Measurements from ENCODE around the gene PNKP. TPM values are rescaled to one million over a fixed set of nuclear protein-coding genes. Genes with fewer than 3 reads are reported as not detected.

The PNKP gene
- total RNA-seq, 1 experiment from 2014 or later, result 90.3 TPM

DNA sequence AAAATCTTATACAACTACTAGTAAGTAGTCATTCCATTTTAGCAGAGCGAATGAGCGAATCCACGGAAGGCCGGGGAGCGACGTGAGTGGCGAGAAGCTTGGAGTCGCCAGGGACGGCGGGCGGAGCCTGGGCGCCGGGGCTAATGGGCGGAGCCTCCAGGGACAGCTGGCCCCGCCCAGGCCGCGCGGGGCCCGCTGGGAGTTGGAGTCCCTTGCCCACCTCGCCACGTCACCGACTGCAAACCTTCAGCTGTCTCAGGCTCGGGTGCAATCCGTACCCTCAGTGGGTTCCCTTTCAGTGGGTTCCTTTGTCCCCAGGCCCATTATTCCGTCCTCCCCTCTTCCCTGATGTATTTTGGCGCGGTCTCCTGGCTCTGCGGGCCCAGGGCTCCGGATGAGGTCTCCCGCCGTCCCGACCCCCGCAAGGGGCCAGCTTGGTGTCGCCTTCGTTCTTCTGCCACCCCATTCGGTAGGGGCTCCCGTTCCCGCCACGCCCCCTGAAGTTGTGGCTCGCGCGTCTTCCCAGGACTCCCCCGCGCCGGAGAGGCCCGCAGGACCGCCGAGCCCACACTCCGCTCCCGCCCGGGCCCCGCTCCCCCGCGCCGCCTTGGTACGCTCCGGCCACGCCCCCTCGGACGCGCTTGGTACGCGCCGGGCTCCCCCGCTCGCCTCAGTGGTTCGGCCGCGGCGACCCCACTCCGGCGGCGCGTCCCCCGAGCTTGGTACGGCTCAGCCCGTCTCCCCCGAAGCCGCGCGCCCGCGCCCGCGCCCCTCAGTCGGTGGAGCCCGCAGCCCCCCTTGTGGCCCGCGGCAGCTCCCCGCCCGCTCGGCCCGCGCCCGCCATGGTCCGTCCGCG, 16.7 kb downstream of the PNKP start, which contains the start of gene PTOV1:
Gene PTOV1, plus strand, starts transcription at position 673 of the 856 bp plus-strand sequence.
- peaks cover 17% of the 10 kb centered on the region for H3K36me3 Mint-ChIP-seq (ENCODE audit: insufficient read depth, unreplicated experiment)

DNA sequence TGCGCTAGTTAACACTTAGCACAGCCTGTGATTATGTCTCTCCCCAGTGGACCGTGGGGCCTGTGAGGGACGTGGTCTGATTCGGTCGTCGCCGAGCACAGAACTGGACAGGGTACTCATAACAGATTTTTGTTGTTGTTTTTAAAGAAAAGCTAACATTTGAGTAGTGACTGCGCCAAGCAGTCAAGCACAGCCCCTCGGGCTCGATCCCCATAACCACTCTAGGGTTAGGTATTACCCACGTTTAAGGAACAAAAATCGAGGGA, 17.2 kb downstream of the PNKP start:
- no peaks in the 10 kb centered on the region for H3K27me3 Mint-ChIP-seq (ENCODE audit: insufficient read depth, unreplicated experiment)
- POLR2A ChIA-PET, result interaction anchor here (0.7 to 4.3 kb wide), 24 partner anchors 9 to 209 kb away, joined by 3 to 40 read pairs (median 6); partner anchors contain the start of genes AKT1S1, AP2A1, ATF5 and FUZ
- peak overlapping the region; percentile 89 for H3K27ac Mint-ChIP-seq (ENCODE audit: low read depth, unreplicated experiment)
- CTCF ChIA-PET, result interaction anchor here (1.1 kb wide), 1 partner anchor 166 kb away, joined by 5 read pairs; no protein-coding TSS in a partner anchor
- intact Hi-C loops (cut with micrococcal nuclease), result loop anchor here (1.0 to 10.0 kb wide), 3 partner anchors 37 to 175 kb away; partner anchors contain the start of genes AP2A1, FUZ and PRMT1
- no peak for DNase-seq (ENCODE audit: unreplicated experiment)
- peaks cover 11% of the 10 kb centered on the region for H3K36me3 Mint-ChIP-seq (ENCODE audit: insufficient read depth, unreplicated experiment)
- peaks cover 32% of the 10 kb centered on the region for H3K4me1 Mint-ChIP-seq (ENCODE audit: insufficient read depth, unreplicated experiment)
- peak overlapping the region; percentile 84 for H3K4me3 Mint-ChIP-seq (ENCODE audit: unreplicated experiment)
- TF ChIP-seq, protein P1, sequence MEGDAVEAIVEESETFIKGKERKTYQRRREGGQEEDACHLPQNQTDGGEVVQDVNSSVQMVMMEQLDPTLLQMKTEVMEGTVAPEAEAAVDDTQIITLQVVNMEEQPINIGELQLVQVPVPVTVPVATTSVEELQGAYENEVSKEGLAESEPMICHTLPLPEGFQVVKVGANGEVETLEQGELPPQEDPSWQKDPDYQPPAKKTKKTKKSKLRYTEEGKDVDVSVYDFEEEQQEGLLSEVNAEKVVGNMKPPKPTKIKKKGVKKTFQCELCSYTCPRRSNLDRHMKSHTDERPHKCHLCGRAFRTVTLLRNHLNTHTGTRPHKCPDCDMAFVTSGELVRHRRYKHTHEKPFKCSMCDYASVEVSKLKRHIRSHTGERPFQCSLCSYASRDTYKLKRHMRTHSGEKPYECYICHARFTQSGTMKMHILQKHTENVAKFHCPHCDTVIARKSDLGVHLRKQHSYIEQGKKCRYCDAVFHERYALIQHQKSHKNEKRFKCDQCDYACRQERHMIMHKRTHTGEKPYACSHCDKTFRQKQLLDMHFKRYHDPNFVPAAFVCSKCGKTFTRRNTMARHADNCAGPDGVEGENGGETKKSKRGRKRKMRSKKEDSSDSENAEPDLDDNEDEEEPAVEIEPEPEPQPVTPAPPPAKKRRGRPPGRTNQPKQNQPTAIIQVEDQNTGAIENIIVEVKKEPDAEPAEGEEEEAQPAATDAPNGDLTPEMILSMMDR (IDR thresholded peaks at IDR 0.05; ENCODE audit: unreplicated experiment), result no peak
- BruUV-seq (replicated peaks), result no TSS peak
- peaks cover 6% of the 10 kb centered on the region for H3K9me3 Mint-ChIP-seq (ENCODE audit: unreplicated experiment)

More for the DNA sequence above, 16.7 kb downstream of the PNKP start, which contains the start of gene PTOV1:
- peaks cover 6% of the 10 kb centered on the region for H3K9me3 Mint-ChIP-seq (ENCODE audit: unreplicated experiment)
- intact Hi-C loops (cut with micrococcal nuclease), result loop anchor here (1.0 to 10.0 kb wide), 3 partner anchors 37 to 176 kb away; partner anchors contain the start of genes AP2A1, FUZ and PRMT1
- H3K27ac Mint-ChIP-seq (ENCODE audit: low read depth, unreplicated experiment), result peak within 1 kb of the TSS; percentile 89
- peaks cover 32% of the 10 kb centered on the region for H3K4me1 Mint-ChIP-seq (ENCODE audit: insufficient read depth, unreplicated experiment)
- CTCF ChIA-PET, result interaction anchor here (1.1 kb wide), 1 partner anchor 167 kb away, joined by 5 read pairs; no protein-coding TSS in a partner anchor
- peak within 1 kb of the TSS; percentile 84 for H3K4me3 Mint-ChIP-seq (ENCODE audit: unreplicated experiment)
- DNase-seq (ENCODE audit: unreplicated experiment), result peak; percentile 93
- BruUV-seq (replicated peaks), result TSS peak; percentile 27
- POLR2A ChIA-PET, result interaction anchor here (0.6 to 4.3 kb wide), 28 partner anchors 9 to 210 kb away, joined by 3 to 40 read pairs (median 5); partner anchors contain the start of genes AKT1S1, AP2A1, ATF5 and FUZ
- H3K27me3 Mint-ChIP-seq (ENCODE audit: insufficient read depth, unreplicated experiment), result no peaks in the 10 kb centered on the region
- TF ChIP-seq, protein P1 (IDR thresholded peaks at IDR 0.05; ENCODE audit: unreplicated experiment), result no peak

DNA sequence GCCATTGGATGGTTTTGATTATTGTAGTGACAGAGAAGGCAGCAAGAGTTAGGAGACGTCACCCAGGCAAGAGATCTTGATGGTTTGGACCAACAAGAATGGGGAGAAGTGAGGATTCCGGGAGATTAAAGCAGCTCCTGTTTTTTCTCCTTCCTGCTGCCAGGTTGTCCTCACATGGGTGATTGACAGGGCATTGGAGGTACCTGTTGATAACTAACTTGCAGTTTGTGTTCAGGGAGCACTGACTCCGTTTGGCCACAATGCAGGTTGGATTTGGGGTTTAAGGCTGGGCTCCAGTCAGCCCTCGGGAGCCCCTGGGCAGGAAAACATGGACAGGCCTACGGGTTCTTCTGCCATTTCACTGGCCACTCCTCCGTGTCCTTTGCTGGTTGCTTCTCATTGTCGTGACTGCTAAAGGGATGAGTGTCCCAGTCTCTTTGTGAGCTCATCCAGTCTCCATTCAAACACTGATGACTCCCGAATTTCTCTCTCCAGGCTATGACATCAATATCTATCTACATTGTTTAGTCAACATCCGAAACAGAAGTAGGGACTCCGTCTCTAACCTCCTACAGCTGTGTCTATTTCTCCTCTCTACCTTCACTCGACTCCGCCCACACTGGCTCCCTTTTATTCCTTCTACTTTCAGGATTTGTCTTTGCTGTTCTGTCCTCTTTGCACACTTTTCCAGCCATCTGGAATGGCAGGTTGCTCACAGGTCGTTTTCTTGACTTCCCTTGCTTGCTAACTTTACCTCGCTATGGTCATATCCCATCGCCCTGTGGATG, 17.7 kb downstream of the PNKP start:
- intact Hi-C loops (cut with micrococcal nuclease), result loop anchor here (1.0 to 10.0 kb wide), 3 partner anchors 36 to 175 kb away; partner anchors contain the start of genes AP2A1, FUZ and PRMT1
- Mint-ChIP-seq H3K9me3 (ENCODE audit: unreplicated experiment) (peaks cover 6% of the 10 kb centered on the region), H3K36me3 (ENCODE audit: insufficient read depth, unreplicated experiment) (peaks cover 11% of the 10 kb centered on the region), H3K27ac (ENCODE audit: low read depth, unreplicated experiment) (peak overlapping the region; percentile 89), H3K27me3 (ENCODE audit: insufficient read depth, unreplicated experiment) (no peaks in the 10 kb centered on the region), H3K4me3 (ENCODE audit: unreplicated experiment) (peak overlapping the region; percentile 84), H3K4me1 (ENCODE audit: insufficient read depth, unreplicated experiment) (peaks cover 32% of the 10 kb centered on the region)
- TF ChIP-seq, protein P1 (IDR thresholded peaks at IDR 0.05; ENCODE audit: unreplicated experiment), result no peak
- ChIA-PET POLR2A (interaction anchor here (0.6 to 4.3 kb wide), 23 partner anchors 10 to 269 kb away, joined by 3 to 40 read pairs (median 6); partner anchors contain the start of genes AKT1S1, AP2A1, FUZ and MED25), CTCF (interaction anchor here (1.1 kb wide), 1 partner anchor 166 kb away, joined by 5 read pairs; no protein-coding TSS in a partner anchor)
- DNase-seq (ENCODE audit: unreplicated experiment), result no peak
- no TSS peak for BruUV-seq (replicated peaks)
